HepG2 (cell line): Measurements from ENCODE around the gene RIPK3. TPM values are rescaled to one million over a fixed set of nuclear protein-coding genes. Genes with fewer than 3 reads are reported as not detected.

ENCODE experiments used
- FUBP1 ChIP-seq: sonication (generic); formaldehyde crosslinking; IDR thresholded peaks from 2 replicates; pipeline ENCODE4 v1.5.1; 2020; ENCODE audit warnings: missing genetic modification reagents, mild to moderate bottlenecking, borderline replicate concordance
- HDAC1 ChIP-seq: sonication (generic); formaldehyde crosslinking; IDR thresholded peaks from 2 replicates; pipeline ENCODE4 v1.5.1; 2020; ENCODE audit warnings: mild to moderate bottlenecking, missing genetic modification reagents
- HES4 ChIP-seq: sonication (generic); formaldehyde crosslinking; IDR thresholded peaks from 2 replicates; pipeline ENCODE4 v1.9.0; 2021; ENCODE audit warnings: mild to moderate bottlenecking, missing genetic modification reagents, borderline replicate concordance
- HINFP ChIP-seq: sonication (generic); formaldehyde crosslinking; IDR thresholded peaks from 2 replicates; pipeline ENCODE4 v1.4.0; 2020; ENCODE audit warnings: low read depth, mild to moderate bottlenecking, missing genetic modification reagents
- IKZF5 ChIP-seq: IDR thresholded peaks from 2 replicates; pipeline ENCODE4 v1.6.1; 2018; ENCODE audit warnings: missing genetic modification reagents, mild to moderate bottlenecking, missing compliant biosample characterization
- ISL2 ChIP-seq: sonication (generic); formaldehyde crosslinking; IDR thresholded peaks from 2 replicates; pipeline ENCODE4 v1.5.0; 2020; ENCODE audit warnings: missing genetic modification reagents
- KLF13 ChIP-seq: sonication (generic); formaldehyde crosslinking; IDR thresholded peaks from 2 replicates; pipeline ENCODE4 v1.4.0; 2020; ENCODE audit warnings: mild to moderate bottlenecking, missing genetic modification reagents
- MEIS1 ChIP-seq: sonication (generic); formaldehyde crosslinking; IDR thresholded peaks from 2 replicates; pipeline ENCODE4 v1.9.0; 2021; ENCODE audit warnings: mild to moderate bottlenecking, missing genetic modification reagents, moderate library complexity, borderline replicate concordance
- MIER3 ChIP-seq: IDR thresholded peaks from 2 replicates; pipeline ENCODE4 v1.6.1; 2016; ENCODE audit warnings: missing compliant biosample characterization, borderline replicate concordance
- NFYC ChIP-seq: IDR thresholded peaks from 2 replicates; pipeline ENCODE4 v1.6.1; 2016; ENCODE audit warnings: missing genetic modification reagents, missing compliant biosample characterization
- NR2F6 ChIP-seq, 2 experiments: IDR thresholded peaks; 2 replicates each; pipeline ENCODE4 v1.6.1; 2016; ENCODE audit warnings: antibody characterized with exemption in 1 of 2, mild to moderate bottlenecking in 1 of 2
- RELA ChIP-seq: sonication (generic); formaldehyde crosslinking; IDR thresholded peaks from 2 replicates; pipeline ENCODE4 v1.4.0; 2020; ENCODE audit warnings: missing genetic modification reagents
- TEF ChIP-seq: sonication (generic); formaldehyde crosslinking; IDR thresholded peaks from 2 replicates; pipeline ENCODE4 v1.5.0; 2020; ENCODE audit warnings: missing genetic modification reagents
- TMF1 ChIP-seq: sonication (generic); formaldehyde crosslinking; IDR thresholded peaks from 2 replicates; pipeline ENCODE4 v1.8.1; 2022; ENCODE audit warnings: low read depth, missing genetic modification reagents
- ZFAT ChIP-seq: sonication (generic); formaldehyde crosslinking; conservative IDR thresholded peaks from 2 replicates; pipeline ENCODE4 v1.8.1; 2023; ENCODE audit warnings: missing genetic modification reagents, inconsistent platforms
- ZFY ChIP-seq: sonication (generic); formaldehyde crosslinking; IDR thresholded peaks from 2 replicates; pipeline ENCODE4 v1.4.0; 2020; ENCODE audit warnings: missing genetic modification reagents
- ZNF12 ChIP-seq: sonication (generic); formaldehyde crosslinking; IDR thresholded peaks from 2 replicates; pipeline ENCODE4 v1.5.0; 2020; ENCODE audit warnings: missing genetic modification reagents
- ZNF430 ChIP-seq: sonication (generic); formaldehyde crosslinking; IDR thresholded peaks from 2 replicates; pipeline ENCODE4 v1.9.0; 2021; ENCODE audit warnings: mild to moderate bottlenecking, missing genetic modification reagents
- ZNF446 ChIP-seq: sonication (generic); formaldehyde crosslinking; IDR thresholded peaks from 2 replicates; pipeline ENCODE4 v1.5.0; 2020; ENCODE audit warnings: mild to moderate bottlenecking, missing genetic modification reagents
- ZNF510 ChIP-seq: sonication (generic); formaldehyde crosslinking; IDR thresholded peaks from 2 replicates; pipeline ENCODE4 v1.4.0; 2020; ENCODE audit warnings: low read depth, mild to moderate bottlenecking, missing genetic modification reagents
- ZSCAN9 ChIP-seq: IDR thresholded peaks from 2 replicates; pipeline ENCODE4 v1.6.1; 2016; ENCODE audit warnings: borderline replicate concordance
- ZUFSP ChIP-seq: sonication (generic); formaldehyde crosslinking; IDR thresholded peaks from 2 replicates; pipeline ENCODE4 v1.9.0; 2021; ENCODE audit warnings: missing genetic modification reagents, mild to moderate bottlenecking, borderline replicate concordance
- polyA plus RNA-seq, 8 experiments: library from polyadenylated mRNA; depleted of rRNA in 3 of 8; stranded (reverse) in 7 of 8; unstranded in 1 of 8; fragments of >200 nt; fragmentation: Illumina TruSeq in 4 of 8; extraction: Trizol in 4 of 8; gene quantifications; 2 replicates each; pipeline versions ENCODE4 v1.2.1 to v1.2.3, GENCODE V29; 2011 to 2016; ENCODE audit warnings: low read depth in 4 of 8, missing spikeins in 1 of 8, mixed read lengths in 1 of 8; ENCODE audit not compliant: insufficient read depth in 1 of 8
- total RNA-seq, 5 experiments: library from RNA; depleted of rRNA; stranded (reverse); fragments of >200 nt; fragmentation: Illumina TruSeq; extraction: Trizol; gene quantifications; 2 replicates each; pipeline ENCODE4 v1.2.3, GENCODE V29; 2016; ENCODE audit warnings: low read depth in 1 of 5

The RIPK3 gene
- total and polyA plus RNA-seq, 2 of the 13 experiments (the other 11 are each of a cell fraction or from before 2014, with no cell fraction given) = not detected

- TF ChIP-seq HINFP (CRISPR knock-in tag) (peak; percentile 53; the same call in 1 of the 2 replicates), ZNF510 (CRISPR knock-in tag) (no peak; the same call in 1 of the 2 replicates), KLF13 (0 out of 2 replicates have a peak, but pooled peaks have one; percentile 74), ZFAT (CRISPR knock-in tag) (0 out of 2 replicates have a peak, but pooled peaks have one; percentile 62), ISL2 (0 out of 2 replicates have a peak, but pooled peaks have one; percentile 28), ZNF446 (0 out of 2 replicates have a peak, but pooled peaks have one; percentile 79), HDAC1 (no peak; the same call in 1 of the 2 replicates), MIER3 (no peak), ZFY (peak; percentile 81), IKZF5 (CRISPR knock-in tag) (0 out of 2 replicates have a peak, but pooled peaks have one; percentile 43), MEIS1 (CRISPR knock-in tag) (peak; percentile 86; the same call in 1 of the 2 replicates), TEF (CRISPR knock-in tag) (0 out of 2 replicates have a peak, but pooled peaks have one; percentile 9), ZNF12 (CRISPR knock-in tag) (peak; percentile 7; the same call in 1 of the 2 replicates), NFYC (0 out of 2 replicates have a peak, but pooled peaks have one; percentile 11), ZNF430 (CRISPR knock-in tag) (no peak; the same call in 1 of the 2 replicates), RELA (CRISPR knock-in tag) (no peak), TMF1 (CRISPR knock-in tag) (peak; percentile 71; the same call in 1 of the 2 replicates), NR2F6 (IDR thresholded peaks at IDR 0.05) (no peak), NR2F6 (CRISPR knock-in tag; IDR thresholded peaks at IDR 0.05) (no peak), HES4 (CRISPR knock-in tag) (0 out of 2 replicates have a peak, but pooled peaks have one; percentile 58), ZSCAN9 (CRISPR knock-in tag) (0 out of 2 replicates have a peak, but pooled peaks have one; percentile 6), FUBP1 (CRISPR knock-in tag) (no peak), ZUFSP (no peak)
These were observed 27.1 kb upstream of the RIPK3 start (continued) for GRCh38 chr14:24366721-24367513.
